ENCODE results near the gene MRRF.

Gene MRRF

GRCh38 chr9:122264360-122265148 is at the start of gene MRRF, which contains the start of gene RBM18:
TSS of gene MRRF (plus strand) at chr9:122264882. CDS start at chr9:122270892, 6,010 bp downstream.
TSS of gene RBM18 (minus strand) at chr9:122264840. CDS start at chr9:122261492, 3,348 bp downstream.
- peak; percentile 49 to 51 for DNase-seq

- no peak for DNase-seq
These were observed 49.0 kb upstream of the MRRF start for GRCh38 chr9:122215663-122216062.

GRCh38 chr9:122216138-122216797 is 48.4 kb upstream of the MRRF start:
- no peak for DNase-seq

GRCh38 chr9:122216798-122217418 is 47.8 kb upstream of the MRRF start:
- DNase-seq: no peak

GRCh38 chr9:122217640-122218039 is 47.0 kb upstream of the MRRF start:
- DNase-seq: no peak

- no peak for DNase-seq
These were observed 46.4 kb upstream of the MRRF start for GRCh38 chr9:122218071-122218934.

GRCh38 chr9:122218935-122219855 is 45.5 kb upstream of the MRRF start:
- no peak for DNase-seq

- no peak for DNase-seq
These were observed 44.6 kb upstream of the MRRF start for GRCh38 chr9:122219856-122220672.

- DNase-seq: no peak
These were observed 44.0 kb upstream of the MRRF start for GRCh38 chr9:122220673-122221182.

- DNase-seq: no peak
These were observed 43.4 kb upstream of the MRRF start for GRCh38 chr9:122221183-122221811.

- DNase-seq: no peak
These were observed 41.9 kb upstream of the MRRF start for GRCh38 chr9:122222791-122223190.

GRCh38 chr9:122223435-122223834 is 41.2 kb upstream of the MRRF start:
- no peak for DNase-seq

- no peak for DNase-seq
These were observed 39.2 kb upstream of the MRRF start for GRCh38 chr9:122225312-122226141.

GRCh38 chr9:122226142-122226757 is 38.4 kb upstream of the MRRF start:
- no peak for DNase-seq

- DNase-seq: no peak
These were observed 37.7 kb upstream of the MRRF start for GRCh38 chr9:122226758-122227574.

- peak; percentile 4 to 57 for DNase-seq
These were observed 37.1 kb upstream of the MRRF start for GRCh38 chr9:122227575-122227900.

- no peak for DNase-seq
These were observed 36.5 kb upstream of the MRRF start for GRCh38 chr9:122228191-122228567.

All from NCI-H187 (cell line).